ENCODE measurements around the gene LHFPL5.

Gene LHFPL5

DNA sequence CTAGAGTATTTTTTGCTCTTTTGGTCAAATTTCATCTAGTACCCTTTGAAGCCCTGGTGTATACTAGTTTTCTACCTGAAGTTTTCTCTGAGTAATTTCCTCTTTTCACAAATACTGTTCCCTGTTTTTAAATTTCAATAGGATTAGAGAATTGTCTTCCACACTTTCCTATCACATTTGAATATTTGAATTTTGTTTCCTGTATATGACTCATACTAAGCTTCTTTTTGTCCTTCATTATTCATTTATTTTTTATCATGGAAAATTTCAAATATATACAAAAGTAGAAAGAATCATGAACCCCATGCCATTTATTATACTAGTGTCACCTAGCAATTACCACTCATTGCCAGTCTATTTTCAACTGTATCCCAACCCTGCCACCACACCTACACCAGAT is 52.7 kb downstream of the LHFPL5 start:
- no peak for DNase-seq

DNA sequence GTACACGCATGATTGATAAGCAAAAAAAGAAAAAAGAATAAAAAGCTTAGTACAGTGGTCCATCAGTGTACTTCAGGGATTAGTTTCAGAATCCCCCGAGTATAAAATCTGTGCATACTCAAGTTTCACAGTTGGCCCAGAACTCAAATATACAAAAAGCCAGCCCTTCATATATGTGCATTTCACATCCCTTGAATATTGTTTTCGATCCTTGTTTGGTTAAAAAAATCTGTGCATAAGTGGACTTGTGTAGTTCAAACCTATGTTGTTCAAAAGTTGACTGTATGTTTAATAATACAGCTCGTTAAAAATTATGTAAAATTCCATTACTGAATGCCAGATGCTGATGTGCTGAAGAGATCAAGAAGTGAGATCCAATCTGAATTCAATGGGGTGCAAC is 54.2 kb downstream of the LHFPL5 start:
- DNase-seq, result no peak
